Tibial artery (tissue), 4 donors: ENCODE measurements around the gene AKAP6.

Source experiments
- DNase-seq, 2 donors: peaks; one replicate each; pipeline ENCODE4 v3.0.0-alpha.2; 2019
- H3K27ac ChIP-seq, 2 donors: fragments of 200-600 bp; sonication (generic) in 1 of 2; 1 replicate in 1 of 2; 2 replicates in 1 of 2; pipeline ENCODE4 v1.5.1; 2018 to 2019; ENCODE audit warnings: mild to moderate bottlenecking in 1 of 2
- H3K27me3 ChIP-seq, 2 donors: fragments of 200-600 bp; sonication (generic) in 1 of 2; one replicate each; pipeline versions ENCODE4 v1.5.1 to v1.6.0; 2016 to 2019
- H3K36me3 ChIP-seq, 3 donors: fragments of 200-600 bp; sonication (generic) in 2 of 3; one replicate each; pipeline ENCODE4 v1.5.1; 2016 to 2019; ENCODE audit warnings: mild to moderate bottlenecking in 2 of 3
- H3K4me1 ChIP-seq, 4 donors: fragments of 200-600 bp; sonication (generic) in 2 of 4; 1 replicate in 3 of 4; 2 replicates in 1 of 4; pipeline ENCODE4 v1.5.1; 2016 to 2019
- H3K4me3 ChIP-seq, 2 donors: fragments of 200-600 bp; sonication (generic) in 1 of 2; 1 replicate in 1 of 2; 2 replicates in 1 of 2; pipeline ENCODE4 v1.5.1; 2018 to 2019; ENCODE audit warnings: mild to moderate bottlenecking in 2 of 2
- H3K9me3 ChIP-seq, 3 donors: fragments of 200-600 bp; sonication (generic) in 1 of 3; one replicate each; pipeline ENCODE4 v1.5.1; 2016 to 2019
- CTCF ChIP-seq, 2 experiments: fragments of 200-600 bp in 1 of 2; fragments of 450-650 bp in 1 of 2; IDR thresholded peaks; one replicate each; pipeline ENCODE4 v1.5.1; 2017 to 2019; ENCODE audit warnings: antibody characterized with exemption in 2 of 2, mild to moderate bottlenecking in 1 of 2, moderate library complexity in 1 of 2
- intact Hi-C: fragments of 100-400 bp; cut with DNase I; formaldehyde crosslinking; loops from one replicate; pipeline ENCODE4 v1.15.0; 2023; ENCODE audit warnings: low total_unique reads

Gene AKAP6

GRCh38 chr14:32682214-32682613, 353.1 kb downstream of the AKAP6 start:
- Histone ChIP-seq H3K36me3 (peaks cover 0 to 5% (median 0%) of the 10 kb centered on the region in 3 donors), H3K4me1 (peaks cover 0 to 7% (median 0%) of the 10 kb centered on the region in 4 donors), H3K4me3 (no peak overlapping the region), H3K9me3 (no peaks in the 10 kb centered on the region), H3K27me3 (no peaks in the 10 kb centered on the region), H3K27ac (no peak overlapping the region)
- TF ChIP-seq CTCF (IDR thresholded peaks at IDR 0.05), result no peak
- DNase-seq, result no peak
- intact Hi-C loops, result no loop called here

DNA sequence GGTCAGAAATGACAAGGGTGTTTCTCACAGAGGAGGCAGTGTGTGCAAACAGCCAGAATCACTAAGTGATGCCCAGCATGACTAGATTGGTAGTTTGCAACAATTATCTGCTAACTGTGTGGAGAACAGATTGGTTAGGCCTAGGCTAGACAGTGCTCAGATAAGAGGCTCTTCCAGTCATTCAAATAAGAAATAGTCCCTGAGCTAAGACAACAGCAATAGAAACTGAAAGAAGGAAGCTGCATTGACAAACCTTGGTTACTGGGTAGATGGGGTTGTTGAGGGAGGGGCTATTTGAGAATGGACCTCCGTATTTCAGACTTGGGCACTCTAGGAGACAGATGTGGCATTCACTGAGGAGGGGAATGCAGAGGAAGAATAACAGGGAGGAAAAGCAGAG, 354.6 kb downstream of the AKAP6 start:
- no peak overlapping the region for H3K4me3 ChIP-seq
- no peak for TF ChIP-seq CTCF (IDR thresholded peaks at IDR 0.05)
- H3K36me3 ChIP-seq, result peaks cover 0 to 5% (median 0%) of the 10 kb centered on the region in 3 donors
- H3K27ac ChIP-seq, result no peak overlapping the region
- intact Hi-C loops, result no loop called here
- peaks cover 0 to 11% (median 0%) of the 10 kb centered on the region in 4 donors for H3K4me1 ChIP-seq
- no peak for DNase-seq
- no peaks in the 10 kb centered on the region for H3K27me3 ChIP-seq
- H3K9me3 ChIP-seq, result no peaks in the 10 kb centered on the region

DNA sequence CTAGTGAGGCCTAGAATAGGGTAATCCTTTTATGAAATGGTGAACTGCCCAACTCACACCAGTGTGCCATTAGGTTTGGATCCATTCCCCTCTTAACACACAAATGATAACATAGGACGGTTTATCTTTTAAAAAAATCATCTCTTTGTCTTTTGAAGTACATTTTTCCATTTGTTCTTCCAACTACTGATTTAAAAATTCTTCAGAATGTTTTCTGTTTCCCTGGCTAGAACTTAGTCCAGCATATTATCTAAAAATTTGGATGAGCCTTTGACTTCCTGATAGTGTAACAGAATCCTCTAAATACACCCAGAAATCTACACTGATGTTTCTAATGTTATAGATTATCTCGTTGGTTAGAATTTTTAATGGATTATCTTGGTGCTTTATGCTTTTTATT, 359.8 kb downstream of the AKAP6 start:
- H3K4me1 ChIP-seq, result peaks cover 0 to 20% (median 0%) of the 10 kb centered on the region in 4 donors
- H3K9me3 ChIP-seq, result no peaks in the 10 kb centered on the region
- H3K4me3 ChIP-seq, result no peak overlapping the region
- no peak for TF ChIP-seq CTCF (IDR thresholded peaks at IDR 0.05)
- no peak for DNase-seq
- H3K27ac ChIP-seq, result no peak overlapping the region
- no peaks in the 10 kb centered on the region for H3K36me3 ChIP-seq
- intact Hi-C loops, result no loop called here
- H3K27me3 ChIP-seq, result no peaks in the 10 kb centered on the region

DNA sequence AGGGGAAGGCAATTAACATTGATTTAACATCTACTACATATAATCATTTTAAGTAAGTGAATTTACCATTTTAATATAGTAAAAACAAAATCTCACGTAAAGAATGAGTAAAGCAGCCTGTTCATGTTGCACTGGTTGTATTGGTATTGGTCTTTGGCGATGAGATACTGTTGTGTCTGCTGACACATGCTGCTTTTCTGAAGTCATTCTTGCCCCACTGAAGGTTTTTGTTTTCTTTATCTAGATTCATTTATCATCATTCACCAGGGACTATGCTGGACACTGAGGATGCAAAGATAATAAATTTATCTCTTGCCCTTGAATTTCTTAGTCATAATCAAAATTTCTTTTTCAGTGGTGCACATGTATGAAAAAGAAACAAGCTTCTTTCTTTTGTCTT, 363.3 kb downstream of the AKAP6 start:
- TF ChIP-seq CTCF (IDR thresholded peaks at IDR 0.05), result no peak

GRCh38 chr14:32693114-32693513, 364.0 kb downstream of the AKAP6 start:
- intact Hi-C loops, result no loop called here
- no peak for DNase-seq

More for the DNA sequence above, 363.3 kb downstream of the AKAP6 start:
- Histone ChIP-seq H3K36me3 (no peaks in the 10 kb centered on the region), H3K4me1 (peaks cover 0 to 24% (median 0%) of the 10 kb centered on the region in 4 donors), H3K27ac (no peak overlapping the region), H3K4me3 (no peak overlapping the region), H3K9me3 (no peaks in the 10 kb centered on the region), H3K27me3 (no peaks in the 10 kb centered on the region)
- intact Hi-C loops, result no loop called here
- DNase-seq, result no peak

More at GRCh38 chr14:32693114-32693513, 364.0 kb downstream of the AKAP6 start:
- H3K36me3 ChIP-seq, result no peaks in the 10 kb centered on the region
- no peak overlapping the region for H3K27ac ChIP-seq
- no peaks in the 10 kb centered on the region for H3K9me3 ChIP-seq
- H3K4me1 ChIP-seq, result peaks cover 0 to 30% (median 0%) of the 10 kb centered on the region in 4 donors
- no peak for TF ChIP-seq CTCF (IDR thresholded peaks at IDR 0.05)
- H3K27me3 ChIP-seq, result no peaks in the 10 kb centered on the region
- no peak overlapping the region for H3K4me3 ChIP-seq
